Astrocyte (in vitro differentiated cells and primary cell): ENCODE results near the gene HECTD4. TPM values are rescaled to one million over a fixed set of nuclear protein-coding genes. Genes with fewer than 3 reads are reported as not detected.

Source experiments
- DNase-seq: peaks from one replicate; pipeline ENCODE4 v3.0.0-alpha.2; 2010; ENCODE audit warnings: low read depth
- FAIRE-seq: peaks from 2 replicates; lab custom pipeline; 2011; peaks lifted over from hg19 to GRCh38; lab: Jason Lieb, UNC
- H2AFZ ChIP-seq: 2 replicates; pipeline ENCODE4 v1.6.0; 2012; ENCODE audit warnings: low read depth, low read length, inconsistent platforms
- H3K27ac ChIP-seq: 2 replicates; pipeline ENCODE4 v1.5.1; 2011; ENCODE audit warnings: low read depth, low read length, inconsistent platforms
- H3K27me3 ChIP-seq: 2 replicates; pipeline ENCODE4 v1.6.0; 2011; ENCODE audit warnings: low read length, inconsistent platforms; ENCODE audit not compliant: insufficient read depth
- H3K36me3 ChIP-seq: 2 replicates; pipeline ENCODE4 v1.5.1; 2011; ENCODE audit warnings: low read length, inconsistent platforms; ENCODE audit not compliant: insufficient read depth
- H3K4me1 ChIP-seq: 2 replicates; pipeline ENCODE4 v1.5.1; 2011; ENCODE audit warnings: low read length, inconsistent platforms; ENCODE audit not compliant: insufficient read depth
- H3K4me2 ChIP-seq: 2 replicates; pipeline ENCODE4 v1.6.0; 2012; ENCODE audit warnings: low read length, inconsistent platforms
- H3K4me3 ChIP-seq: 2 replicates; pipeline ENCODE4 v1.5.1; 2011; ENCODE audit warnings: low read depth, mild to moderate bottlenecking, low read length, inconsistent platforms; ENCODE audit not compliant: insufficient read depth
- H3K79me2 ChIP-seq: 2 replicates; pipeline ENCODE4 v1.6.0; 2012; ENCODE audit warnings: mild to moderate bottlenecking, low read length, inconsistent platforms; ENCODE audit not compliant: insufficient read depth
- H3K9ac ChIP-seq: 2 replicates; pipeline ENCODE4 v1.6.0; 2012; ENCODE audit warnings: mild to moderate bottlenecking, low read length, inconsistent platforms
- H3K9me3 ChIP-seq: 2 replicates; pipeline ENCODE4 v1.5.1; 2012; ENCODE audit warnings: low read depth, mild to moderate bottlenecking, low read length, inconsistent platforms; ENCODE audit not compliant: insufficient read depth
- H4K20me1 ChIP-seq: 2 replicates; pipeline ENCODE4 v1.6.0; 2012; ENCODE audit warnings: low read length, inconsistent platforms; ENCODE audit not compliant: insufficient read depth
- H3K27ac Mint-ChIP-seq: one replicate; pipeline ENCODE4 v1.8.0; 2021; ENCODE audit warnings: mild to moderate bottlenecking, mixed read lengths; ENCODE audit not compliant: unreplicated experiment
- H3K27me3 Mint-ChIP-seq: one replicate; pipeline ENCODE4 v1.8.0; 2021; ENCODE audit warnings: low read depth, mixed read lengths; ENCODE audit not compliant: unreplicated experiment
- H3K36me3 Mint-ChIP-seq: one replicate; pipeline ENCODE4 v1.8.0; 2021; ENCODE audit warnings: low read depth, mixed read lengths; ENCODE audit not compliant: unreplicated experiment
- H3K4me1 Mint-ChIP-seq: one replicate; pipeline ENCODE4 v1.8.0; 2021; ENCODE audit warnings: low read depth, mixed read lengths; ENCODE audit not compliant: unreplicated experiment
- H3K4me3 Mint-ChIP-seq: one replicate; pipeline ENCODE4 v1.8.0; 2021; ENCODE audit warnings: mild to moderate bottlenecking, moderate library complexity, mixed read lengths; ENCODE audit not compliant: unreplicated experiment
- H3K9me3 Mint-ChIP-seq: one replicate; pipeline ENCODE4 v1.8.0; 2021; ENCODE audit warnings: mild to moderate bottlenecking, mixed read lengths; ENCODE audit not compliant: unreplicated experiment
- CTCF ChIP-seq: IDR thresholded peaks from 2 replicates; pipeline ENCODE4 v1.5.1; 2011; ENCODE audit warnings: low read depth, mild to moderate bottlenecking, inconsistent platforms, low read length, moderate library complexity; ENCODE audit not compliant: insufficient read depth
- EZH2 ChIP-seq: IDR thresholded peaks from 2 replicates; pipeline ENCODE4 v1.6.1; 2012; ENCODE audit warnings: mild to moderate bottlenecking, low read length, inconsistent platforms; ENCODE audit not compliant: insufficient read depth
- total RNA-seq: library from RNA; stranded (reverse); gene quantifications from 2 replicates; pipeline ENCODE4 v1.2.1, GENCODE V29; 2021

Gene HECTD4
- total RNA-seq, 1 donor from 2014 or later: 38.9 TPM

GRCh38 chr12:112381406-112381882 lies 787 bp downstream of the HECTD4 start:
- Mint-ChIP-seq H3K27ac (peak overlapping the region; percentile 85), H3K9me3 (peaks cover 2% of the 10 kb centered on the region), H3K4me1 (peaks cover 8% of the 10 kb centered on the region), H3K4me3 (peak overlapping the region; percentile 97), H3K27me3 (peaks cover under 1% of the 10 kb centered on the region), H3K36me3 (no peaks in the 10 kb centered on the region)
- peak overlapping the region; percentile 58 for H3K27ac ChIP-seq
- H3K27me3 ChIP-seq: no peaks in the 10 kb centered on the region
- TF ChIP-seq EZH2 (no peak), CTCF (no peak)
- H3K4me1 ChIP-seq: peaks cover 13% of the 10 kb centered on the region
- H3K9ac ChIP-seq: peak overlapping the region; percentile 83
- H4K20me1 ChIP-seq: peaks cover 31% of the 10 kb centered on the region
- peaks cover 52% of the 10 kb centered on the region for H3K79me2 ChIP-seq
- peak overlapping the region; percentile 70 for H3K4me3 ChIP-seq
- peak overlapping the region; percentile 93 for H3K4me2 ChIP-seq
- H2AFZ ChIP-seq: peak overlapping the region; percentile 81
- DNase-seq (no peak), FAIRE-seq (no peak)
- no peaks in the 10 kb centered on the region for H3K36me3 ChIP-seq
- H3K9me3 ChIP-seq: no peaks in the 10 kb centered on the region

GRCh38 chr12:112380663-112381405 lies 1.4 kb downstream of the HECTD4 start:
- H3K79me2 ChIP-seq: peaks cover 53% of the 10 kb centered on the region
- H3K4me3 ChIP-seq: peak overlapping the region; percentile 70
- H3K36me3 ChIP-seq: no peaks in the 10 kb centered on the region
- no peaks in the 10 kb centered on the region for H3K27me3 ChIP-seq
- H3K9ac ChIP-seq: peak overlapping the region; percentile 83
- peaks cover 8% of the 10 kb centered on the region for H3K4me1 Mint-ChIP-seq
- no peak for FAIRE-seq
- peak overlapping the region; percentile 93 for H3K4me2 ChIP-seq
- TF ChIP-seq CTCF (no peak), EZH2 (no peak)
- H3K27ac ChIP-seq: no peak overlapping the region
- H3K9me3 Mint-ChIP-seq: peaks cover 2% of the 10 kb centered on the region
- peak overlapping the region; percentile 37 for H2AFZ ChIP-seq
- peak overlapping the region; percentile 97 for H3K4me3 Mint-ChIP-seq
- peaks cover 13% of the 10 kb centered on the region for H3K4me1 ChIP-seq
- peaks cover 32% of the 10 kb centered on the region for H4K20me1 ChIP-seq
- no peaks in the 10 kb centered on the region for H3K9me3 ChIP-seq
- peak overlapping the region; percentile 85 for H3K27ac Mint-ChIP-seq
- DNase-seq: peak; percentile 36
- no peaks in the 10 kb centered on the region for H3K27me3 Mint-ChIP-seq
- no peaks in the 10 kb centered on the region for H3K36me3 Mint-ChIP-seq

GRCh38 chr12:112375105-112375504 lies 7.1 kb downstream of the HECTD4 start:
- TF ChIP-seq EZH2 (no peak), CTCF (no peak)
- no peak overlapping the region for H3K4me3 Mint-ChIP-seq

More at GRCh38 chr12:112375105-112375504, 7.1 kb downstream of the HECTD4 start:
- no peak overlapping the region for H3K9ac ChIP-seq
- H3K27ac Mint-ChIP-seq: no peak overlapping the region
- FAIRE-seq (no peak), DNase-seq (no peak)
- no peak overlapping the region for H3K4me2 ChIP-seq
- H3K27ac ChIP-seq: no peak overlapping the region
- no peaks in the 10 kb centered on the region for H3K27me3 ChIP-seq
- peaks cover 84% of the 10 kb centered on the region for H3K79me2 ChIP-seq
- no peaks in the 10 kb centered on the region for H3K36me3 Mint-ChIP-seq
- H4K20me1 ChIP-seq: peaks cover 50% of the 10 kb centered on the region
- H2AFZ ChIP-seq: no peak overlapping the region
- H3K9me3 Mint-ChIP-seq: peaks cover 2% of the 10 kb centered on the region
- no peaks in the 10 kb centered on the region for H3K36me3 ChIP-seq
- no peaks in the 10 kb centered on the region for H3K4me1 ChIP-seq
- no peak overlapping the region for H3K4me3 ChIP-seq
- no peaks in the 10 kb centered on the region for H3K27me3 Mint-ChIP-seq
- peaks cover 5% of the 10 kb centered on the region for H3K4me1 Mint-ChIP-seq
- no peaks in the 10 kb centered on the region for H3K9me3 ChIP-seq
